ENCODE measurements around the gene UNC93B1.
"Not testable (repeated sequence)": the region's sequence is repeated elsewhere in the genome, so short reads cannot be mapped to it uniquely, and the experiment has no call there.

GRCh38 chr11:67963217-67963616, 40.7 kb downstream of the UNC93B1 start:
- TF ChIP-seq CTCF (conservative IDR thresholded peaks at IDR 0.05; ENCODE audit: low read length); EZH2phosphoT487 (IDR thresholded peaks at IDR 0.05; ENCODE audit: borderline replicate concordance, low read depth, low read length): not testable (repeated sequence)
